ENCODE measurements around the gene PTGFRN.

PTGFRN gene

GRCh38 chr1:117000142-117000541 is 90.4 kb downstream of the PTGFRN start:
- no peak for DNase-seq (ENCODE audit: low read depth)

DNA sequence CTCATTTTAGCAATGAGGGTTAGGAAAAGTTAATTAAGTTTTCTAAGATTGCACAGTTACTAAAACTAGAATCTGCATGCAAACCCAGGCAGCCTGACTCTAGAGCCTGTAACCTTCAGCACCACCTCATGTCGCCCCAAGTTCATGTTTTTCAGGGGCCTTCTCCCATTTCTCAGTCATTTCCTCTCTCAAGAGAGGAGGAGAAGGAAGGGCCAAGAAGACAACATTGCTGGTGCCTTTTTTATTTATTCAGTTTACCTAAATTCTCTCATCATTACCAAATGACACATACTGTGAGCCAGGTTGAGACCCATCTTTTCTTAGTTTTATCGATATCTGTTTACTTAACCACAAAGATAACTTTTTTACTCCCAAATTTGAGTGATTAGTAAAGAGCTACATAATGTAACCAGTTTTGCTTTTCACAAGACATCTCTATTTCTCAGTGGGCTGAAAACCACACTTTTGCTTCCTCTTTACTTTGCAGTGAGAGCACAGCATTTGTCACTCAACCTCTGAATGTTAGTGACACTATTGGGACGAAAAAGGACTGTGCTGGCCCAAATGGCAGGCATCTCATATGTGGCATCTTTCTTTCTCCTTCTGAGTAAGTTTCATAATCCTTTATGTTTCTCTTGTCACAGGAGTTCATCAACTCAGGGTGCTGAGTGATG is 91.7 kb downstream of the PTGFRN start, which contains the start of gene CD101:
Gene CD101, plus strand, starts transcription at position 507 of the 674 bp plus-strand sequence. Its CDS starts 58 bp downstream, at position 565.
- DNase-seq (ENCODE audit: low read depth) = no peak

- DNase-seq (ENCODE audit: low read depth) = no peak
These were observed 93.6 kb downstream of the PTGFRN start for GRCh38 chr1:117003223-117003875.

GRCh38 chr1:117007719-117008013 is 98.0 kb downstream of the PTGFRN start:
- DNase-seq (ENCODE audit: low read depth) = no peak

GRCh38 chr1:117008656-117009055 is 98.9 kb downstream of the PTGFRN start:
- DNase-seq (ENCODE audit: low read depth) = no peak

GRCh38 chr1:117009132-117009531 is 99.4 kb downstream of the PTGFRN start:
- no peak for DNase-seq (ENCODE audit: low read depth)

- DNase-seq (ENCODE audit: low read depth) = no peak
These were observed 100.7 kb downstream of the PTGFRN start for GRCh38 chr1:117010310-117010969.

DNA sequence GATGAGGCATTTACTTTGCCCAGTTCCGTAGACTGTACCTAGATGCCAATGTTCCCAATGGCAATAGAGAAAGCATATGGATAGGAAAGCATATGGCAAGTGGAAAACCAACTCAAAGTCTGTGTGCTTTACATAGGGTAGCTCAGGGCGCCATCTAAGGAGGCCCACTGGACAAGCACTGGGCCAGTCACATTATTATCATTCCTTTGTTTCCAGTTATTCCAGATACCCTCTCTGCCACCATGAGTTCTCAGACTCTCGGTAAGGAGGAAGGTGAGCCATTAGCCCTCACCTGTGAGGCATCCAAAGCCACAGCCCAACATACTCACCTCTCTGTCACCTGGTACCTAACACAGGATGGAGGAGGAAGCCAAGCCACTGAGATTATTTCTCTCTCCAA is 101.6 kb downstream of the PTGFRN start:
- DNase-seq (ENCODE audit: low read depth) = no peak

GRCh38 chr1:117013309-117013858 is 103.7 kb downstream of the PTGFRN start:
- DNase-seq (ENCODE audit: low read depth) = no peak

- DNase-seq (ENCODE audit: low read depth) = no peak
These were observed 104.5 kb downstream of the PTGFRN start for GRCh38 chr1:117014209-117014608.

- no peak for DNase-seq (ENCODE audit: low read depth)
These were observed 106.0 kb downstream of the PTGFRN start for GRCh38 chr1:117015724-117016123.

GRCh38 chr1:117017062-117017461 is 107.3 kb downstream of the PTGFRN start:
- DNase-seq (ENCODE audit: low read depth) = no peak

DNA sequence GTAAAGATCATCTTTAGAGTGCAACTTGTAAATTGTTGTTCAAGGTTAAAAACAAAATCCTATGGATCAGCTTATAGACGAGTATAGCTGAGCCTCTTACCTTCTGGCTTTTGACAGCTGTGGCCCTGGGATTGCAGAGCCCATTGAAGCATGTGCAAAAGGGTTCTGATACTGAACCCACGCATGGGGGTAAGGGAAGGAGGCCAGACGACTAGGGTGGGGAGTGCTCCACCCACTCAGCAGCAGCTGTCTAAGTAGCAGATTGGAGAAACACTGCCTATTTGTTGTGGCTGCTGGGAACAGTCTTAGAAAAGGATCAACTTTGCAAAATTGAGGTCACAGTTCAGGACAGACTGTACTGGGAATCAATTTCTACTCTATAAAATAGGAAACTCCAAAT is 107.9 kb downstream of the PTGFRN start:
- no peak for DNase-seq (ENCODE audit: low read depth)

- DNase-seq (ENCODE audit: low read depth) = no peak
These were observed 110.9 kb downstream of the PTGFRN start for GRCh38 chr1:117020526-117021156.

GRCh38 chr1:117022114-117022513 is 112.4 kb downstream of the PTGFRN start:
- DNase-seq (ENCODE audit: low read depth) = no peak

GRCh38 chr1:117025568-117025967 is 115.9 kb downstream of the PTGFRN start:
- no peak for DNase-seq (ENCODE audit: low read depth)

- no peak for DNase-seq (ENCODE audit: low read depth)
These were observed 116.6 kb downstream of the PTGFRN start for GRCh38 chr1:117026361-117026760.

- no peak for DNase-seq (ENCODE audit: low read depth)
These were observed 120.0 kb downstream of the PTGFRN start for GRCh38 chr1:117029685-117030084.

- no peak for DNase-seq (ENCODE audit: low read depth)
These were observed 120.7 kb downstream of the PTGFRN start for GRCh38 chr1:117030271-117030877.

GRCh38 chr1:117032266-117032665 is 122.5 kb downstream of the PTGFRN start:
- no peak for DNase-seq (ENCODE audit: low read depth)

GRCh38 chr1:117032681-117033539 is 123.2 kb downstream of the PTGFRN start:
- no peak for DNase-seq (ENCODE audit: low read depth)

Data from GM04503 (cell line).